T-helper 1 cell treated with Interleukin-12 subunit alpha and Interleukin-12 subunit beta and Interleukin-4 antibody, amounts not matched to agents 30 ng/mL and 1 ng/mL, for 36 hours (primary cell): ENCODE measurements around the gene UIMC1. TPM values are rescaled to one million over a fixed set of nuclear protein-coding genes. Genes with fewer than 3 reads are reported as not detected.
"Not testable (repeated sequence)": the region's sequence is repeated elsewhere in the genome, so short reads cannot be mapped to it uniquely, and the experiment has no call there.

Experiments used
- intact Hi-C: fragments of 100-400 bp; cut with micrococcal nuclease; formaldehyde crosslinking; loops from one replicate; pipeline ENCODE4 v1.15.1; 2024
- total RNA-seq: library from RNA; stranded (reverse); gene quantifications from 2 replicates; pipeline ENCODE4 v1.2.3, GENCODE V29; 2022

The UIMC1 gene
- total RNA-seq, 1 donor from 2014 or later = 46.4 TPM

GRCh38 chr5:176873541-176874172 lies 132.9 kb downstream of the UIMC1 start:
- intact Hi-C loops = no loop called here

- intact Hi-C loops = not testable (repeated sequence)
These were observed 133.6 kb downstream of the UIMC1 start for GRCh38 chr5:176873011-176873410.

- intact Hi-C loops = not testable (repeated sequence)
These were observed 134.0 kb downstream of the UIMC1 start for GRCh38 chr5:176872586-176872985.

GRCh38 chr5:176870644-176871043 lies 135.9 kb downstream of the UIMC1 start:
- intact Hi-C loops = not testable (repeated sequence)

- intact Hi-C loops = no loop called here
These were observed 136.4 kb downstream of the UIMC1 start for GRCh38 chr5:176870110-176870591.

- intact Hi-C loops = no loop called here
These were observed 137.0 kb downstream of the UIMC1 start for GRCh38 chr5:176869501-176870109.

GRCh38 chr5:176868731-176869130 lies 137.8 kb downstream of the UIMC1 start:
- intact Hi-C loops = no loop called here

GRCh38 chr5:176868126-176868525 lies 138.5 kb downstream of the UIMC1 start:
- intact Hi-C loops = no loop called here

- intact Hi-C loops = no loop called here
These were observed 139.8 kb downstream of the UIMC1 start for GRCh38 chr5:176866707-176867310.

- intact Hi-C loops = no loop called here
These were observed 140.6 kb downstream of the UIMC1 start for GRCh38 chr5:176865964-176866363.

GRCh38 chr5:176864755-176865154 lies 141.8 kb downstream of the UIMC1 start:
- intact Hi-C loops = no loop called here

GRCh38 chr5:176863765-176864098 lies 142.8 kb downstream of the UIMC1 start:
- intact Hi-C loops = no loop called here

- intact Hi-C loops = no loop called here
These were observed 143.4 kb downstream of the UIMC1 start for GRCh38 chr5:176863041-176863764.

- intact Hi-C loops = no loop called here
These were observed 144.1 kb downstream of the UIMC1 start for GRCh38 chr5:176862330-176862995.

GRCh38 chr5:176861276-176861675 lies 145.3 kb downstream of the UIMC1 start:
- intact Hi-C loops = no loop called here

GRCh38 chr5:176860381-176860780 lies 146.2 kb downstream of the UIMC1 start:
- intact Hi-C loops = no loop called here

- intact Hi-C loops = no loop called here
These were observed 146.7 kb downstream of the UIMC1 start for GRCh38 chr5:176859916-176860315.

GRCh38 chr5:176857894-176858273 lies 148.7 kb downstream of the UIMC1 start:
- intact Hi-C loops = no loop called here

- intact Hi-C loops = no loop called here
These were observed 149.2 kb downstream of the UIMC1 start for GRCh38 chr5:176857216-176857893.

GRCh38 chr5:176856746-176857145 lies 149.8 kb downstream of the UIMC1 start:
- intact Hi-C loops = no loop called here

- intact Hi-C loops = no loop called here
These were observed 151.0 kb downstream of the UIMC1 start for GRCh38 chr5:176855598-176855997.
